ENCODE measurements around the gene DEK. TPM values are rescaled to one million over a fixed set of nuclear protein-coding genes. Genes with fewer than 3 reads are reported as not detected.

Gene DEK
- total RNA-seq, 2 donors from 2014 or later = 72.6 to 130 TPM

DNA sequence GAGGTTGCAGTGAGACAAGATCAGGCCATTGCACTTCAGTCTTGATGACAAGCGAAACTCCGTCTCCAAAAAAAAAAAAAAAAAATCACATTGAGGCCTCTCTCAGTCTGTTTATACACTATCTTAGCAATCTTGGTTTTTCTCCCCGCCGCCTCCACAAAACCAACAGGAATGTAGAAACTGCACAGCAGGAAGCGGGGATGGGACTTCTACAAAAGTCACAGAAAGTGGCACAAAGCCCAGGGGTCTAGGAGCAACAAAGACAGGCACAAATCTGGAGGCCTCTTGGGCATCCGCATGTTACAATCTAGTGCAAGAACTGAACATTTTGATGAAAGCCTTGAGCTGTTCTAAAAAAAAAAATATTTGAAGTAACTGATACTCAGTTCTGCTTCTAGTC, 60.5 kb downstream of the DEK start:
- no peak for DNase-seq (ENCODE audit: low spot score)
- Histone ChIP-seq H3K9me3 (no peaks in the 10 kb centered on the region), H3K27me3 (replicated peaks; ENCODE audit: insufficient read depth) (no peaks in the 10 kb centered on the region), H3K27ac (no peak overlapping the region), H3K4me1 (ENCODE audit: control insufficient read depth in 1 of 2, low read depth in 2 of 2) (no peaks in the 10 kb centered on the region), H3K4me3 (no peak overlapping the region), H3K36me3 (peaks cover 3% of the 10 kb centered on the region)
- no peak for ATAC-seq (ENCODE audit: insufficient number of reproducible peaks, low FRiP score, low read depth)
- TF ChIP-seq, protein P1, sequence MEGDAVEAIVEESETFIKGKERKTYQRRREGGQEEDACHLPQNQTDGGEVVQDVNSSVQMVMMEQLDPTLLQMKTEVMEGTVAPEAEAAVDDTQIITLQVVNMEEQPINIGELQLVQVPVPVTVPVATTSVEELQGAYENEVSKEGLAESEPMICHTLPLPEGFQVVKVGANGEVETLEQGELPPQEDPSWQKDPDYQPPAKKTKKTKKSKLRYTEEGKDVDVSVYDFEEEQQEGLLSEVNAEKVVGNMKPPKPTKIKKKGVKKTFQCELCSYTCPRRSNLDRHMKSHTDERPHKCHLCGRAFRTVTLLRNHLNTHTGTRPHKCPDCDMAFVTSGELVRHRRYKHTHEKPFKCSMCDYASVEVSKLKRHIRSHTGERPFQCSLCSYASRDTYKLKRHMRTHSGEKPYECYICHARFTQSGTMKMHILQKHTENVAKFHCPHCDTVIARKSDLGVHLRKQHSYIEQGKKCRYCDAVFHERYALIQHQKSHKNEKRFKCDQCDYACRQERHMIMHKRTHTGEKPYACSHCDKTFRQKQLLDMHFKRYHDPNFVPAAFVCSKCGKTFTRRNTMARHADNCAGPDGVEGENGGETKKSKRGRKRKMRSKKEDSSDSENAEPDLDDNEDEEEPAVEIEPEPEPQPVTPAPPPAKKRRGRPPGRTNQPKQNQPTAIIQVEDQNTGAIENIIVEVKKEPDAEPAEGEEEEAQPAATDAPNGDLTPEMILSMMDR (IDR thresholded peaks at IDR 0.05) = no peak

DNA sequence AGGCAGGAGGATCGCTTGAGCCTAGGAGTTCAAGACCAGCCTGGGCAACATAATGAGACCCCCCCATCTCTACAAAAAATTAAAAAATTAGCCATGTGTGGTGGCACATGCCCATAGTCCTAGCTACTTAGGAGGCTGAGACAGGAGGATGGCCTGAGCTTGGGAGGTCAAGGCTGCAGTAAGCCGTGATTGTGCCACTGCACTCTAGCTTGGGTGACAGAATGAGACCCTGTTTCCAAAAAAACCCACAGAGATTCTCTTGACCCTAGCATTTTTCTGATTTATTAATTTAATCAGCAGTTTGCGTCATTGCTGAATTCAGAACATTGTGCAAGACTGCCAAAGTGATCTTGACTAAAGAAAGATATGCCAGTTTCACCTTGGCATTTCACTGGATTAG, 72.3 kb downstream of the DEK start:
- TF ChIP-seq, protein P1 (IDR thresholded peaks at IDR 0.05) = no peak
- no peak overlapping the region for H3K27ac ChIP-seq
- H3K27me3 ChIP-seq (replicated peaks; ENCODE audit: insufficient read depth) = no peaks in the 10 kb centered on the region
- H3K36me3 ChIP-seq = no peaks in the 10 kb centered on the region
- H3K9me3 ChIP-seq = no peaks in the 10 kb centered on the region
- DNase-seq (ENCODE audit: low spot score) (no peak), ATAC-seq (ENCODE audit: insufficient number of reproducible peaks, low FRiP score, low read depth) (no peak)
- no peak overlapping the region for H3K4me3 ChIP-seq
- no peaks in the 10 kb centered on the region for H3K4me1 ChIP-seq (ENCODE audit: control insufficient read depth in 1 of 2, low read depth in 2 of 2)

DNA sequence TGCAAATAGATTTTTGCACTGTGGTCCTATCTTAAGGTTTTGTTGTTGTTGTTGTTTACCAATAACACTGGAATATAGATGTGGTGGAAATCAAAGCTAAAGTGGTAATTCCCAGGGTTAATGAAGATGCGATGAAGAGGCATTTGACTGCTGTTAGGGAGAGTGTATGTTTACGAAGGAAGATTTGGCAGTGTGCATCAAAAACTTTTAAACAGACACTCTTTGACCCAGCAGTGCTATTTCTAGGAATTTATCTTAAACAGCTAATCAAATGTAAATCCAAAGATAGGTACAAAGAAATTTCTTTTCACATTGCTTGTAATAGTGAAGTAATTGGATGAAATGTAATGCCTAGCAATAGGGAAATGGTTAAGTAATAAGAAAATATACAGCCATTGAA, 75.1 kb downstream of the DEK start:
- TF ChIP-seq, protein P1 (IDR thresholded peaks at IDR 0.05) = no peak
- DNase-seq (ENCODE audit: low spot score) (no peak), ATAC-seq (ENCODE audit: insufficient number of reproducible peaks, low FRiP score, low read depth) (no peak)
- Histone ChIP-seq H3K36me3 (no peaks in the 10 kb centered on the region), H3K27ac (no peak overlapping the region), H3K27me3 (replicated peaks; ENCODE audit: insufficient read depth) (no peaks in the 10 kb centered on the region), H3K4me1 (ENCODE audit: control insufficient read depth in 1 of 2, low read depth in 2 of 2) (no peaks in the 10 kb centered on the region), H3K9me3 (no peaks in the 10 kb centered on the region), H3K4me3 (no peak overlapping the region)

GRCh38 chr6:18187701-18188100, 76.6 kb downstream of the DEK start:
- H3K4me1 ChIP-seq (ENCODE audit: control insufficient read depth in 1 of 2, low read depth in 2 of 2) = no peaks in the 10 kb centered on the region
- no peaks in the 10 kb centered on the region for H3K9me3 ChIP-seq
- H3K27me3 ChIP-seq (replicated peaks; ENCODE audit: insufficient read depth) = no peaks in the 10 kb centered on the region
- no peaks in the 10 kb centered on the region for H3K36me3 ChIP-seq
- no peak for DNase-seq (ENCODE audit: low spot score)
- no peak for ATAC-seq (ENCODE audit: insufficient number of reproducible peaks, low FRiP score, low read depth)
- H3K4me3 ChIP-seq = no peak overlapping the region
- TF ChIP-seq, protein P1 (IDR thresholded peaks at IDR 0.05) = no peak
- H3K27ac ChIP-seq = no peak overlapping the region

GRCh38 chr6:18186540-18187250, 77.6 kb downstream of the DEK start:
- no peak for ATAC-seq (ENCODE audit: insufficient number of reproducible peaks, low FRiP score, low read depth)
- Histone ChIP-seq H3K4me3 (no peak overlapping the region), H3K4me1 (ENCODE audit: control insufficient read depth in 1 of 2, low read depth in 2 of 2) (no peaks in the 10 kb centered on the region), H3K27ac (no peak overlapping the region), H3K27me3 (replicated peaks; ENCODE audit: insufficient read depth) (no peaks in the 10 kb centered on the region), H3K9me3 (no peaks in the 10 kb centered on the region), H3K36me3 (no peaks in the 10 kb centered on the region)
- TF ChIP-seq, protein P1 (IDR thresholded peaks at IDR 0.05) = no peak
- no peak for DNase-seq (ENCODE audit: low spot score)

Data from thoracic aorta (tissue), 2 donors.